Measurements from ENCODE around the gene SPATA6L.

- TF ChIP-seq CTCF (conservative IDR thresholded peaks at IDR 0.05) (no peak), ZFX (IDR thresholded peaks at IDR 0.05) (no peak)
These were observed 69.9 kb downstream of the SPATA6L start for GRCh38 chr9:4596165-4596922.

Data from C4-2B (cell line).